HTR-8/SVneo (cell line): ENCODE measurements around the gene TGM6.

Source experiments
- DNase-seq: peaks from one replicate; pipeline ENCODE4 v3.0.0; 2011; ENCODE audit warnings: low spot score, mixed read lengths; ENCODE audit not compliant: insufficient read length
- FAIRE-seq: peaks from 2 replicates; lab custom pipeline; 2011; peaks lifted over from hg19 to GRCh38; lab: Jason Lieb, UNC

Gene TGM6

GRCh38 chr20:2363187-2363586, 17.5 kb upstream of the TGM6 start:
- no peak for DNase-seq
- FAIRE-seq: no peak

DNA sequence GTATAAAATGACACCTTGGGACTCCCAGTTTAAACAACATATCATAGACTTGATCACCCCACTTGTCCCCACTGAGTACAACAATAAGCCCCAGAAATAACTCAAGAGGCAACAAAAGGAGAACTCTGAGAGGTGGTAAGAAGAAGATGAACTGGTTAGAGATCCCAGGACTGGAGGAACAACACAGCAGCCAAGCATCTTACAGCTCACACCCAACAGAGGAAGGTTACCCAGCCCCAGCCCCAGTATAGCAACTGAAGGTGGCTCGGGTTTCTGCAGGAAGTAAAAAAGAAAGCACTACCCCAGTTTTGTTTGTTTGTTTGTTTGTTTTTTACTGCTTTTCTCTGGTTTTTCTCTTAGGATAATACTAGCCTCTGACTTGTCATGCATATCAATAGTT, 17.1 kb upstream of the TGM6 start:
- FAIRE-seq (no peak), DNase-seq (no peak)

DNA sequence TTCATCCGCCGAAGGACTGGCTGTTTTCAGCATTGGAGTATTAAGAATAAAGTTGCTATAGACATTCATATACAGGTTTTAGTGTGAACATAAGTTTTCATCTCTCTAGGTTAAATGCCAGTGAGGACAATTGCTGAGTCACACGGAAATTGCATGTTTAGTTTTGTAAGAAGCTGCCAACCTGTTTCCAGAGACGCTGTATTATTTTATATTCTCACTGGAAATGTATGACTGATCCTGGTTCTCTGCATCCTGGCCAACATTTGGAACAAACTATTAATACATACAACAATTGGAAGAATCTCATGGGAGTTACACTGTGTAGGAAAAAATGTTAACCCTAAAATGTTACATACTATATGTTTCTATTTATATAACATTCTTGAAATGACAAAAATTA, 16.7 kb upstream of the TGM6 start:
- FAIRE-seq (no peak), DNase-seq (no peak)

DNA sequence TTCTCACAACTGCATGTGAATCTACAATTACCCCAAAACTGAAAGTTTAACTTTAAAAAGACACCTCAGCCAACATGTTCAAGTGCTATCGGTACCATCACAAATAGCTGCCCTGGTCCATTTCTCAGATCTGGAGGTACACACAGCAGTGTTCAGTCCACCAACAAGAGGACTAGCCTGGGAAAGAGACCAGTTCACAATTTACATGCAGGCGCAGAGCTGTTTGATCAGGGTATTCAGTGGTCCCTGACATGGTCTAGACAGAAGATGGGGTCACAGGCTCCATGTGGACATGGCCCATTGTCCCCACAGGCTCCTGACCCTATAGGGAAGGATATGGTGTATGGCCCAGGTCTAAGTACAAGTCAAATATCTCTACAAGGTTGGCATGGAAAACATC, 15.6 kb upstream of the TGM6 start:
- FAIRE-seq: no peak
- no peak for DNase-seq

- no peak for DNase-seq
- no peak for FAIRE-seq
These were observed 15.0 kb upstream of the TGM6 start for GRCh38 chr20:2365666-2366065.

DNA sequence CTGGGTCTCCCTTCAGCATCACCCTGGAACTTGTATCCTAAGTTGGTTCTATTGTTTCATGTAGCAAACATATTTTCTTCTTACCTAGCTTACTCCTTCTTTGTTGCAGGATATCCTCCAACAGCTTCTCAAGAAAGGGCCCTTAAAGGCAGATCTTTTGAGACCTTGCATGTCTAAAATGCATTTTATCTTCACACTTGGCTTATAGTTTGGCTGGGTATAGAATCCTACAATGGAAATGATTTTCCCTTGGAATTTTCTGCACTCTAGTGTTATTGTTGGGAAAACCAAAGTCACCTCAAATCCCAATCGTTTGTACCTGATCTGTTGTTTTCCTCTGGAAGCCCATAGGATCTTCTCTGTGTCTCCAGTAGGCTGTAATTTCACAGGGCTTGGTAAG, 12.1 kb upstream of the TGM6 start:
- DNase-seq (no peak), FAIRE-seq (no peak)

DNA sequence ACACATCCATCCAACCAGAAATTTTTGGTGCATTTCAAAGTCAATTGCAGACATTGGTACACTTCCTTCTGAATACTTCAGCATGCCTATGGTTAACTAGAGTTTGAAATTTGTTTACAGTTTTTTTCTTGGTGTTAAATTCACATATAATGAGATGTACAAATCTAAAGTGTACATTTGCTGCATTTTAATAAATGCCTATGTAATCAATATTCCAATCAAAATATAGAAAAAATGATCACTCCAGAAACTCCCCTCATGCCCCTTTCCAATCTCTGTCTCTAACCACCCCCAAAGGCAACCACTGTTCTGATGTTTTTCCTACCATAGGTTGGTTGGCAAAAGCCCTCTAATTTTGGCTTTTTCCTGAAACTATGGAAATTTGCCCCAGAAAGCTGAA, 7.6 kb upstream of the TGM6 start:
- DNase-seq (no peak), FAIRE-seq (no peak)

GRCh38 chr20:2374346-2375125, 6.2 kb upstream of the TGM6 start:
- DNase-seq (no peak), FAIRE-seq (no peak)

DNA sequence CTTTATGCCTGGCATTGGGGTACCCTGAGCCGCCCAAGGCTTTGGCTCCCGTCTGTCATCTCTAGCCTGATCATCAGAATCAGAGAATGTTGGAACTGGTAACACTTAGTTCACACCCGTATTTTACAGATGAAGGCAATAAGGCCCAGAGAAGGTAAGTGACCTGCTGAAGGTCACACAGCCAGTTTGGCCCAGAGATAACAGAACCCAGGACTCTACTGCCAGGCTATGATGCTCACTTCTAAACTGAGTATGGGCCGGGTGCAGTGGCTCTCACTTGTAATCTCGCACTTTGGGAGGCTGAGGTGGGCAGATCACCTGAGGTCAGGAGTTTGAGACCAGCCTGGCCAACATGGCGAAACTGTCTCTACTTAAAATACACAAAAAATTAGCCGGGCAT, 1.8 kb upstream of the TGM6 start:
- FAIRE-seq: no peak
- no peak for DNase-seq

GRCh38 chr20:2379511-2380229, 1.0 kb upstream of the TGM6 start:
- FAIRE-seq (no peak), DNase-seq (no peak)

GRCh38 chr20:2381303-2381702, 602 bp downstream of the TGM6 start:
- DNase-seq: no peak
- FAIRE-seq: no peak

DNA sequence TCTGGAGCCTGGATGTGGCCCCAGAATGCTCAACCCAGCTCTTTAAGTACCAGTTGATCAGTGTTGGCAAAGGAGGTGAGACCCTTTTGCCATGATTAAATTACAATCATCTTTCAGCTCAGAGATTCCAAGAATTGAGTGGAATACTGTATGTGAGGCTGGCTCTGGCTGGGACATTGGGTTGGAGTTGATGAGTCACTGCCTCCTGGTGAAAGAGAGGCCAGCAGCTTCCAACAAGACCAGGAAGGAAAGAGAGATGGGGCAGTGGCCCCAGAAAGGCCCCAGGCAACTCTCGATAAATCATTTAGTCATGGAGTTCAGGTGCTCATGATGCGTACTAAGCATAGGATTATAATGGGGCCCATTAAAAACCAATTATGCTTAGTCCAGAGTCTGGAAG, 2.1 kb downstream of the TGM6 start:
- DNase-seq: no peak
- no peak for FAIRE-seq

- DNase-seq (no peak), FAIRE-seq (peak; percentile 80)
These were observed 4.3 kb downstream of the TGM6 start for GRCh38 chr20:2385026-2385425.

- DNase-seq (no peak), FAIRE-seq (no peak)
These were observed 4.8 kb downstream of the TGM6 start for GRCh38 chr20:2385496-2385895.

GRCh38 chr20:2386516-2387179, 5.9 kb downstream of the TGM6 start:
- FAIRE-seq (peak; percentile 89), DNase-seq (peak; percentile 62)

DNA sequence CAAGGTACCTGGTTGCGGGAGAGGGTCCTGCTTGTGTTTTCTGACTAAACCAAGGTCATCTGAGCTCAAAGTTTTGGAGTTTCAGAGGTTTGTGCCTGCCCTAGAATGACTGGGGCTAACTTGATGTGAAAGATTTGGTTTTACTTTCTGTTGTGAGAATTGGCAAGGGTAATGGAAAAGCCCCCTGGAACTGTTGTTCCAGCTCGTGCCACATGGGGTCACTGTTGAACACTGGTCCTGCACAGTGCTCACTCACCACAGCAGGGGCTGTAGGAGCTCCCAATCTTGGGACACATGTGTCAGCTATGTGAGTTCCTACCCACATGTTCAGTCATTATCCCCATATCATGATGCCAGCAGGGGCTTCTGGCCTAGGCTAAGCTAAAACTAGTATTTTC, 6.5 kb downstream of the TGM6 start:
- DNase-seq: peak; percentile 37
- no peak for FAIRE-seq

DNA sequence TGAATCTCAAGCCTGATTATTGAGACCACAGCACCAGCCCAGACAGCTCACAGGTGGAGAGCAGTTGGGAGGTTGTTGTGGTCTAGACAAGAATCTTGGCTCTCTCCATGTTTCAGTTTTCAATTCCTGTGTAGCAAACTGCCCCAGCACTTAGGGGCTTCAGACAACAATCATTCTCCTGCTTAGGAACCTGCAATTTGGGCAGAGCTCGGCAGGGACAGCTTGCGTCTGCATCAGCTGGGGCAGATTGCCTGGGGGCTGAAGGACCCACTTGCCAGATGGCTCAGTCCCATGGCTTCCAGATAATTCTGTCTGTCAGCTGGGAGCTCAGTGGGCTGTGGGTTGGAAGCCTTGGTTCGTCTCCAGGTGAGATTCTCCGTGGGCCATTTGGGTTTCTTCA, 6.9 kb downstream of the TGM6 start:
- DNase-seq: no peak
- FAIRE-seq: no peak

GRCh38 chr20:2390951-2391675, 10.4 kb downstream of the TGM6 start:
- FAIRE-seq (no peak), DNase-seq (no peak)

- no peak for DNase-seq
- no peak for FAIRE-seq
These were observed 13.8 kb downstream of the TGM6 start for GRCh38 chr20:2394411-2395055.

DNA sequence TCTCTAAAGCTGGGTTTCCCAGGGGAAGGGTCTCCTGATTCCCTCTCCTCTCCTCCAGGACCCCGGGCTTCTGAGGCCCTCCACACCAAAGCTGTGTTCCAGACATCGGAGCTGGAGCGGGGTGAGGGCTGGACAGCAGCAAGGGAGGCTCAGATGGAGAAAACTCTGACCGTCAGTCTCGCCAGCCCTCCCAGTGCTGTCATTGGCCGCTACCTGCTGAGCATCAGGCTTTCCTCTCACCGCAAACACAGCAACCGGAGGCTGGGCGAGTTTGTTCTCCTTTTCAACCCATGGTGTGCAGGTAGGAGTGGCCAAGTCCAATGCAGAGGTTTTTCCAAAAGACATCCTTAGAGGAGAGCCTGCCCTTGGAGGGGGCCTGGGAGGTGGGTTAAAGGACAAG, 14.4 kb downstream of the TGM6 start:
- no peak for FAIRE-seq
- DNase-seq: no peak
